HG03039 (cell line): ENCODE measurements around the gene KRTAP10-2.

ENCODE experiments used
- ATAC-seq: cut with Tn5 transposase; IDR thresholded peaks from one replicate; pipeline ENCODE4 v1.9.1; 2021; ENCODE audit warnings: mild to moderate bottlenecking, moderate library complexity; ENCODE audit not compliant: unreplicated experiment

KRTAP10-2 gene

GRCh38 chr21:44540741-44541288, 10.5 kb downstream of the KRTAP10-2 start:
- ATAC-seq: no peak

- no peak for ATAC-seq
Observed at GRCh38 chr21:44539991-44540666, 11.2 kb downstream of the KRTAP10-2 start, which contains the start of gene KRTAP10-1. KRTAP10-1 (minus strand) TSS chr21:44540195; CDS start chr21:44540150, 45 bp downstream.

- no peak for ATAC-seq
Observed at GRCh38 chr21:44539046-44539445, 12.3 kb downstream of the KRTAP10-2 start.

- ATAC-seq: no peak
Observed at GRCh38 chr21:44537930-44538911, 13.1 kb downstream of the KRTAP10-2 start.

GRCh38 chr21:44535963-44536362, 15.3 kb downstream of the KRTAP10-2 start:
- ATAC-seq: no peak

- ATAC-seq: no peak
Observed at GRCh38 chr21:44534688-44535087, 16.6 kb downstream of the KRTAP10-2 start.

GRCh38 chr21:44533891-44534627, 17.2 kb downstream of the KRTAP10-2 start:
- no peak for ATAC-seq

- no peak for ATAC-seq
Observed at GRCh38 chr21:44533121-44533890, 18.0 kb downstream of the KRTAP10-2 start.

- no peak for ATAC-seq
Observed at GRCh38 chr21:44532712-44533111, 18.6 kb downstream of the KRTAP10-2 start.

- no peak for ATAC-seq
Observed at GRCh38 chr21:44531606-44532564, 19.4 kb downstream of the KRTAP10-2 start.

GRCh38 chr21:44530903-44531605, 20.3 kb downstream of the KRTAP10-2 start:
- ATAC-seq: no peak

GRCh38 chr21:44530221-44530902, 20.9 kb downstream of the KRTAP10-2 start:
- no peak for ATAC-seq

- no peak for ATAC-seq
Observed at GRCh38 chr21:44529503-44530125, 21.7 kb downstream of the KRTAP10-2 start.

- no peak for ATAC-seq
Observed at GRCh38 chr21:44529011-44529421, 22.3 kb downstream of the KRTAP10-2 start.

- no peak for ATAC-seq
Observed at GRCh38 chr21:44528634-44528995, 22.7 kb downstream of the KRTAP10-2 start.

GRCh38 chr21:44527983-44528633, 23.2 kb downstream of the KRTAP10-2 start:
- ATAC-seq: no peak
